Measurements from ENCODE around the gene RPS21. TPM values are rescaled to one million over a fixed set of nuclear protein-coding genes. Genes with fewer than 3 reads are reported as not detected.

RPS21 gene
- total and polyA plus RNA-seq, 2 of the 13 experiments (the other 11 are each of a cell fraction or from before 2014, with no cell fraction given) = 2,647 to 11,063 TPM

GRCh38 chr20:62370115-62370806 lies 16.6 kb upstream of the RPS21 start (continued):
- TF ChIP-seq, protein P1, sequence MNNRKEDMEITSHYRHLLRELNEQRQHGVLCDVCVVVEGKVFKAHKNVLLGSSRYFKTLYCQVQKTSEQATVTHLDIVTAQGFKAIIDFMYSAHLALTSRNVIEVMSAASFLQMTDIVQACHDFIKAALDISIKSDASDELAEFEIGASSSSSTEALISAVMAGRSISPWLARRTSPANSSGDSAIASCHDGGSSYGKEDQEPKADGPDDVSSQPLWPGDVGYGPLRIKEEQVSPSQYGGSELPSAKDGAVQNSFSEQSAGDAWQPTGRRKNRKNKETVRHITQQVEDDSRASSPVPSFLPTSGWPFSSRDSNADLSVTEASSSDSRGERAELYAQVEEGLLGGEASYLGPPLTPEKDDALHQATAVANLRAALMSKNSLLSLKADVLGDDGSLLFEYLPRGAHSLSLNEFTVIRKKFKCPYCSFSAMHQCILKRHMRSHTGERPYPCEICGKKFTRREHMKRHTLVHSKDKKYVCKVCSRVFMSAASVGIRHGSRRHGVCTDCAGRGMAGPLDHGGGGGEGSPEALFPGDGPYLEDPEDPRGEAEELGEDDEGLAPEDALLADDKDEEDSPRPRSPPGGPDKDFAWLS (CRISPR knock-in tag; IDR thresholded peaks at IDR 0.05; ENCODE audit: borderline replicate concordance) = peak; percentile 90; the same call in 1 of the 2 replicates
- TF ChIP-seq, protein P2, sequence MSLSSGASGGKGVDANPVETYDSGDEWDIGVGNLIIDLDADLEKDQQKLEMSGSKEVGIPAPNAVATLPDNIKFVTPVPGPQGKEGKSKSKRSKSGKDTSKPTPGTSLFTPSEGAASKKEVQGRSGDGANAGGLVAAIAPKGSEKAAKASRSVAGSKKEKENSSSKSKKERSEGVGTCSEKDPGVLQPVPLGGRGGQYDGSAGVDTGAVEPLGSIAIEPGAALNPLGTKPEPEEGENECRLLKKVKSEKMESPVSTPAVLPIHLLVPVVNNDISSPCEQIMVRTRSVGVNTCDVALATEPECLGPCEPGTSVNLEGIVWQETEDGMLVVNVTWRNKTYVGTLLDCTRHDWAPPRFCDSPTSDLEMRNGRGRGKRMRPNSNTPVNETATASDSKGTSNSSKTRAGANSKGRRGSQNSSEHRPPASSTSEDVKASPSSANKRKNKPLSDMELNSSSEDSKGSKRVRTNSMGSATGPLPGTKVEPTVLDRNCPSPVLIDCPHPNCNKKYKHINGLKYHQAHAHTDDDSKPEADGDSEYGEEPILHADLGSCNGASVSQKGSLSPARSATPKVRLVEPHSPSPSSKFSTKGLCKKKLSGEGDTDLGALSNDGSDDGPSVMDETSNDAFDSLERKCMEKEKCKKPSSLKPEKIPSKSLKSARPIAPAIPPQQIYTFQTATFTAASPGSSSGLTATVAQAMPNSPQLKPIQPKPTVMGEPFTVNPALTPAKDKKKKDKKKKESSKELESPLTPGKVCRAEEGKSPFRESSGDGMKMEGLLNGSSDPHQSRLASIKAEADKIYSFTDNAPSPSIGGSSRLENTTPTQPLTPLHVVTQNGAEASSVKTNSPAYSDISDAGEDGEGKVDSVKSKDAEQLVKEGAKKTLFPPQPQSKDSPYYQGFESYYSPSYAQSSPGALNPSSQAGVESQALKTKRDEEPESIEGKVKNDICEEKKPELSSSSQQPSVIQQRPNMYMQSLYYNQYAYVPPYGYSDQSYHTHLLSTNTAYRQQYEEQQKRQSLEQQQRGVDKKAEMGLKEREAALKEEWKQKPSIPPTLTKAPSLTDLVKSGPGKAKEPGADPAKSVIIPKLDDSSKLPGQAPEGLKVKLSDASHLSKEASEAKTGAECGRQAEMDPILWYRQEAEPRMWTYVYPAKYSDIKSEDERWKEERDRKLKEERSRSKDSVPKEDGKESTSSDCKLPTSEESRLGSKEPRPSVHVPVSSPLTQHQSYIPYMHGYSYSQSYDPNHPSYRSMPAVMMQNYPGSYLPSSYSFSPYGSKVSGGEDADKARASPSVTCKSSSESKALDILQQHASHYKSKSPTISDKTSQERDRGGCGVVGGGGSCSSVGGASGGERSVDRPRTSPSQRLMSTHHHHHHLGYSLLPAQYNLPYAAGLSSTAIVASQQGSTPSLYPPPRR (CRISPR knock-in tag; IDR thresholded peaks at IDR 0.05; ENCODE audit: borderline replicate concordance) = peak; percentile 58; the same call in 1 of the 2 replicates
- TF ChIP-seq ZNF570 (CRISPR knock-in tag; IDR thresholded peaks at IDR 0.05; ENCODE audit: borderline replicate concordance) (no peak), SIN3A (IDR thresholded peaks at IDR 0.05; ENCODE audit: borderline replicate concordance, low read depth, low read length) (no peak), REPIN1 (CRISPR knock-in tag; IDR thresholded peaks at IDR 0.05; ENCODE audit: borderline replicate concordance, low read depth) (peak; percentile 14; the same call in 1 of the 2 replicates), ZNF790 (CRISPR knock-in tag; IDR thresholded peaks at IDR 0.05; ENCODE audit: borderline replicate concordance) (no peak), ZIK1 (CRISPR knock-in tag; IDR thresholded peaks at IDR 0.05; ENCODE audit: borderline replicate concordance, low read depth) (peak; percentile 67; the same call in 1 of the 2 replicates), ZFP36L2 (CRISPR knock-in tag; IDR thresholded peaks at IDR 0.05) (no peak), HDAC2 (CRISPR knock-in tag; IDR thresholded peaks at IDR 0.05) (no peak; the same call in 1 of the 2 replicates), ZKSCAN1 (IDR thresholded peaks at IDR 0.05; ENCODE audit: low read length) (no peak), ZNF331 (CRISPR knock-in tag; IDR thresholded peaks at IDR 0.05) (no peak), ZFYVE20 (CRISPR knock-in tag; IDR thresholded peaks at IDR 0.05; ENCODE audit: borderline replicate concordance, low read depth) (no peak), ZNF207 (IDR thresholded peaks at IDR 0.05; ENCODE audit: borderline replicate concordance) (no peak), ZNF18 (CRISPR knock-in tag; IDR thresholded peaks at IDR 0.05; ENCODE audit: insufficient replicate concordance) (no peak)
- TF ChIP-seq, protein P3, sequence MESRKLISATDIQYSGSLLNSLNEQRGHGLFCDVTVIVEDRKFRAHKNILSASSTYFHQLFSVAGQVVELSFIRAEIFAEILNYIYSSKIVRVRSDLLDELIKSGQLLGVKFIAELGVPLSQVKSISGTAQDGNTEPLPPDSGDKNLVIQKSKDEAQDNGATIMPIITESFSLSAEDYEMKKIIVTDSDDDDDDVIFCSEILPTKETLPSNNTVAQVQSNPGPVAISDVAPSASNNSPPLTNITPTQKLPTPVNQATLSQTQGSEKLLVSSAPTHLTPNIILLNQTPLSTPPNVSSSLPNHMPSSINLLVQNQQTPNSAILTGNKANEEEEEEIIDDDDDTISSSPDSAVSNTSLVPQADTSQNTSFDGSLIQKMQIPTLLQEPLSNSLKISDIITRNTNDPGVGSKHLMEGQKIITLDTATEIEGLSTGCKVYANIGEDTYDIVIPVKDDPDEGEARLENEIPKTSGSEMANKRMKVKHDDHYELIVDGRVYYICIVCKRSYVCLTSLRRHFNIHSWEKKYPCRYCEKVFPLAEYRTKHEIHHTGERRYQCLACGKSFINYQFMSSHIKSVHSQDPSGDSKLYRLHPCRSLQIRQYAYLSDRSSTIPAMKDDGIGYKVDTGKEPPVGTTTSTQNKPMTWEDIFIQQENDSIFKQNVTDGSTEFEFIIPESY (CRISPR knock-in tag; IDR thresholded peaks at IDR 0.05) = no peak
- TF ChIP-seq, protein P4, sequence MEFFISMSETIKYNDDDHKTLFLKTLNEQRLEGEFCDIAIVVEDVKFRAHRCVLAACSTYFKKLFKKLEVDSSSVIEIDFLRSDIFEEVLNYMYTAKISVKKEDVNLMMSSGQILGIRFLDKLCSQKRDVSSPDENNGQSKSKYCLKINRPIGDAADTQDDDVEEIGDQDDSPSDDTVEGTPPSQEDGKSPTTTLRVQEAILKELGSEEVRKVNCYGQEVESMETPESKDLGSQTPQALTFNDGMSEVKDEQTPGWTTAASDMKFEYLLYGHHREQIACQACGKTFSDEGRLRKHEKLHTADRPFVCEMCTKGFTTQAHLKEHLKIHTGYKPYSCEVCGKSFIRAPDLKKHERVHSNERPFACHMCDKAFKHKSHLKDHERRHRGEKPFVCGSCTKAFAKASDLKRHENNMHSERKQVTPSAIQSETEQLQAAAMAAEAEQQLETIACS (CRISPR knock-in tag; IDR thresholded peaks at IDR 0.05) = no peak

Data from HepG2 (cell line).